GM12875 (cell line): Measurements from ENCODE around the gene CSRP1.
A peak's percentile ranks its signal among the peaks of the same experiment; 100 is the strongest.

Source experiments
- H3K4me3 ChIP-seq: one replicate; pipeline ENCODE4 v1.5.1; 2011; ENCODE audit warnings: low read depth, low read length, control low read depth
- TF ChIP-seq, protein P1 (sequence below): IDR thresholded peaks from 2 replicates; pipeline ENCODE4 v1.5.1; 2011; ENCODE audit warnings: low read depth, mild to moderate bottlenecking, control low read depth, inconsistent platforms, low read length, moderate library complexity, borderline replicate concordance; ENCODE audit not compliant: insufficient read depth

The CSRP1 gene

DNA sequence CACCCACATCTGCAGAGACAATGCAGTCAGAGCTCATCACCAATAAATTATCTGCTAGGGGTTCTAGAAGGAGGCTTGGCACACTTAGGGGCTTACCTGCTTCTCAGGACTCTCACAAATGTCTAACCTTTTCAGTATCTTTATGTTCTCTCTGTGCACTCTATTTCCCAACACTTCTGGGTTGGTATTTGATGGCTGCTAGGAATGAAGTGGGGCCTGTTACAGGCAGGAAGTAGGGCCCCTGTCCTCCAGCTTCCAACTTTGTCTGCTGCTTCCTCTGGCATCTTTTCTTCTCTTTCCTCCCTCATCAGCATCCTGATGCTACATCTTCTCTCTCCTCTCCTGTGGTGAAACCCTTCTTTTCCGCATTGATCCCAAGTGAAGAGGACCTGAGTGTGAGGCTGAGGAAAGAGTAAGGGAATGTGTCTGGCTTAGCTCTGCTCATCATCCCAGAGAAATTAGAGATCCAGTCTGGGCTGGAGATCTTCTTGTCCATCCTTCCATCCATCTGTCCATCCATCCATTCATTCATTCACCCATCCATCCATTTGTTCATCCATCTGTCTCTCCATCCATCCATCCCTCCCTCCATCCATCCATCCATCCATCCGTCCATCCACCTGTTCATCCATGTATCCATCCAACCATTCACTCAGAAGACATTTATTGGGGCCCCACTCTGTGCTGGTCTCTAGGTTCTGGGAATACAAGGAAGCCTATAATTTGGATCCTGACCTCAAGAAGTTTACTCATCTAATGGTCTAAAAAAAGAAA, 2.9 kb upstream of the CSRP1 start:
- H3K4me3 ChIP-seq, result no peak overlapping the region
- TF ChIP-seq, protein P1, sequence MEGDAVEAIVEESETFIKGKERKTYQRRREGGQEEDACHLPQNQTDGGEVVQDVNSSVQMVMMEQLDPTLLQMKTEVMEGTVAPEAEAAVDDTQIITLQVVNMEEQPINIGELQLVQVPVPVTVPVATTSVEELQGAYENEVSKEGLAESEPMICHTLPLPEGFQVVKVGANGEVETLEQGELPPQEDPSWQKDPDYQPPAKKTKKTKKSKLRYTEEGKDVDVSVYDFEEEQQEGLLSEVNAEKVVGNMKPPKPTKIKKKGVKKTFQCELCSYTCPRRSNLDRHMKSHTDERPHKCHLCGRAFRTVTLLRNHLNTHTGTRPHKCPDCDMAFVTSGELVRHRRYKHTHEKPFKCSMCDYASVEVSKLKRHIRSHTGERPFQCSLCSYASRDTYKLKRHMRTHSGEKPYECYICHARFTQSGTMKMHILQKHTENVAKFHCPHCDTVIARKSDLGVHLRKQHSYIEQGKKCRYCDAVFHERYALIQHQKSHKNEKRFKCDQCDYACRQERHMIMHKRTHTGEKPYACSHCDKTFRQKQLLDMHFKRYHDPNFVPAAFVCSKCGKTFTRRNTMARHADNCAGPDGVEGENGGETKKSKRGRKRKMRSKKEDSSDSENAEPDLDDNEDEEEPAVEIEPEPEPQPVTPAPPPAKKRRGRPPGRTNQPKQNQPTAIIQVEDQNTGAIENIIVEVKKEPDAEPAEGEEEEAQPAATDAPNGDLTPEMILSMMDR, result no peak

DNA sequence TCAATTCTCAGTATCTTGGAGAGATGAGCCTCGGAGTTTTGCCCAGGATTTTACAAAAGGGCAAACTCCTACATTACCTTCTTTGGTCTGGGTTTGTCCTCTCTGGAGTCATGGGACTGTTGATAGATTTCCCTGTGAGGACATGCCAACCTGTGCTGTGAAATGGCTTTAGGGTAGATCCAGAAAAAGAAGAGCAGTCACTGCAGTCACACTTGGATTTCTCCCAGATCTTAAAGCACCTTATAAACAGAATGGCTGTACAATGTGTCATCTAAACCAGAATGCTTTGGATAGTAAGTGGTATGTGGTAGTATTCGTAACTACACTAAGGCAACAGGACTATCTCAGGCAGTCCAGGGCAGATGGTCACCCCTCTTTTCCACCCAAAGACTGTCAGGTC, 1.9 kb upstream of the CSRP1 start:
- TF ChIP-seq, protein P1, result no peak
- no peak overlapping the region for H3K4me3 ChIP-seq

DNA sequence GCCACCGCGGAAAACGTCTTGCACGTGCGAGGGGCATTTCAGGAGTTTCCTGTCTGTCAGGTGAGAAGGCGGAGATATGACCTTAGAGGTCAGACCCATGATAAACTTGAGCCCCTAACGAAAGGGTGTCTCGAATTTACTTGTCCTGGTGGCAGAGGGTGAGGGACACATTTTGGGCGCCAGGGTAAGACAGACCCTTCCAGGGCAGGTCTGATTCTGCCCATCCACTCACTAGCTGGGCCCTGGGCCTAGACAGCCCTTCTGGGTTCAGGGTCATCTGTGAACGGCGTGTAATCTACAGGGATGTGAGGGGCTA, 395 bp upstream of the CSRP1 start:
- TF ChIP-seq, protein P1, result no peak
- H3K4me3 ChIP-seq, result peak overlapping the region; percentile 67

DNA sequence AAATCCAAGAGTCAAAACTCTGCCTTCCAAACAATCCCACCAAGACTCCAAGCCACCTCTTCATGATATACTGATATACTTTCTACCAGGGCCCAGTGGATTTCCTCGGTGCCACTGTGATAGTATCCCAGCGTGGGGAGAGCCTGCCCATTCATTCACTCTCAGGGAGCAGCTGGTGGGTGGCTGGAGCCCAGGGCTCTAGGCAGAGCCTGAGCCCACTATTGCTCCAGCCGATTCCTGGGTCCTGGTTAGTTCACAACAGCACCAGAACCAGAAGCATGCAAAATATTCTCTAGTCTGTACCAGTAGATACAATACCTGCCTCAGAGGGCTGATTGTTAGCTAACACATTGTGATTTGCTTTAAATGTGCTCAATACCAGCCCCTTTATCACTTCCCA, 831 bp downstream of the CSRP1 start:
- peak overlapping the region; percentile 67 for H3K4me3 ChIP-seq
- TF ChIP-seq, protein P1, result no peak

DNA sequence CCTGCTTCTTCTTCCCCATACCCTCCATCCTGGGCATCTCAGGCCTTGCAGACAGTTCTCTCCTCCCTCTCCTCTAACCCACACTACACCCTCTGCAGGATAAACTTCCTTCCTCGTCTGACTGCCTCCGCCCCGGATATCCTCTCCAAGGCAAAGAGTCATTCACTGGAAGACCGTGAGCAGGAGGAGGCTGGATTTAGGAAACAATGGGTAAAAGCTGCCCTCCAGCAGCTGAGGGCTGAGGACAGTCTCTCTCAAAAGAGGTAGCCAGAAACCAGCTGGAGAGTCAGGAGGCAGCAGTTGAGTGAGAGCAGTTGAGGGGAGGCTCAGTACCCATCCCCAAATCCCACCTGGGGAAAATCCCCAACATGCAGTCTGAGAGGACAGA, 1.4 kb downstream of the CSRP1 start:
- no peak overlapping the region for H3K4me3 ChIP-seq
- TF ChIP-seq, protein P1, result no peak

DNA sequence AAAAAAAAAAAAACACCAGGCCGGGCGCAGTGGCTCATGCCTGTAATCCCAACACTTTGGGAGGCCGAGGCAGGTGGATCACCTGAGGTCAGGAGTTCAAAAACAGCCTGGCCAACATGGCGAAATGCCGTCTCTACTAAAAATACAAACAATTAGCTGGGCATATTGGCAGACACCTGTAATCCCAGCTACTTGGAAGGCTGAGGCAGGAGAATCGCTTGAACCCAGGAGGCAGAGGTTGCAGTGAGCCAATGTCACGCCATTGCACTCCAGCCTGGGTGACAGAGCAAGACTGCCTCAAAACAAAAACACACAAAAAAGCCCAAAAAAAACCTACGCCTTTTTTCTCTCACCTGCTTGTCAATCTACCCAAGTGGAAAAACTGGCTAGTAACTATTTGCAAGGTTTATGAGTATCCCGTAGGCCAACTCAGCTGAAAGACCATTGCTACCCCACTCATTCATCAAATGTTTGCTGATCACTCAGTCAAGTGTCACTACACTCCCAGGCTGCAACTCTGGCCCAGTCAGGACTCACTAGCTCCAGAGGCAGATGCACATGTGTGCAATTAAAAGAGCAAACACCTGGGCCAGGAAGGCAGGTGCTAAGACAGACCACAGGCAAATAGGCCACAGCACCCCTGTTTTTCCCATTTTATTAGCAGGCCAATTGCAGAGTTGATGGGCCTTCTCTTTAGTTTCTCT, 2.0 kb downstream of the CSRP1 start:
- TF ChIP-seq, protein P1, result no peak
- H3K4me3 ChIP-seq, result no peak overlapping the region

DNA sequence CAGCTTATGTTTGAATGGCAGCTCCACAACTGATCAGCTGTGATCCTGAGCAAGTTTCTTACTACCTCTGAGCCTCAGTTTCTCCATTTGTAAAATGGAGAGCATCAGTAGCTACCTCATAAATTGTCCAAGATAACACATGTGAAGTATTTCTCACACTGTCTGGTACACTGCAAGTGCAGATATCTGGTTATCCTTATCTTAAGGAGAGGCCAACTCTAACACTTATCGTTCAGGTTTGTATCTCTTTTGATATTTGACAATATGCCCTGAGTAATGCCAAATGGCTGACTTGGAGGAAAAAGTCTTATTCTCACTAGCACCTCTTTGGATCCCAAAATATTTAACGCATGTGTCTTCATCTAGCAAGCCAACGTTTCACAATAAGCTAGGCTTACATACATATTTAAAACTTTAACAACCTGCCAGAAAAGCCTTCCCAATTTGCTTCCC, 2.7 kb downstream of the CSRP1 start:
- no peak overlapping the region for H3K4me3 ChIP-seq
- TF ChIP-seq, protein P1, result no peak
